Glutamatergic neuron (in vitro differentiated cells): ENCODE measurements around the gene ARHGEF28. TPM values are rescaled to one million over a fixed set of nuclear protein-coding genes. Genes with fewer than 3 reads are reported as not detected.
A peak's percentile ranks its signal among the peaks of the same experiment; 100 is the strongest.

ENCODE experiments used
- DNase-seq: peaks from one replicate; pipeline ENCODE4 v3.0.0; 2022
- H3K27ac Mint-ChIP-seq: one replicate; pipeline ENCODE4 v1.8.0; 2020; ENCODE audit warnings: mild to moderate bottlenecking, mixed read lengths, inconsistent platforms; ENCODE audit not compliant: unreplicated experiment
- H3K27me3 Mint-ChIP-seq: one replicate; pipeline ENCODE4 v1.8.0; 2020; ENCODE audit warnings: mild to moderate bottlenecking, moderate library complexity, mixed read lengths, inconsistent platforms; ENCODE audit not compliant: unreplicated experiment
- H3K36me3 Mint-ChIP-seq: one replicate; pipeline ENCODE4 v1.8.0; 2020; ENCODE audit warnings: mild to moderate bottlenecking, mixed read lengths, inconsistent platforms; ENCODE audit not compliant: unreplicated experiment
- H3K4me1 Mint-ChIP-seq: one replicate; pipeline ENCODE4 v1.8.0; 2020; ENCODE audit warnings: mild to moderate bottlenecking, low read depth, mixed read lengths, inconsistent platforms; ENCODE audit not compliant: unreplicated experiment
- H3K4me3 Mint-ChIP-seq: one replicate; pipeline ENCODE4 v1.8.0; 2020; ENCODE audit warnings: mild to moderate bottlenecking, mixed read lengths, inconsistent platforms; ENCODE audit not compliant: unreplicated experiment
- H3K9me3 Mint-ChIP-seq: one replicate; pipeline ENCODE4 v1.8.0; 2020; ENCODE audit warnings: mild to moderate bottlenecking, moderate library complexity, mixed read lengths, inconsistent platforms; ENCODE audit not compliant: unreplicated experiment
- CTCF ChIP-seq: fragments of 200-600 bp; sonication (generic); IDR thresholded peaks from one replicate; pipeline ENCODE4 v1.5.0; 2021; ENCODE audit not compliant: partially characterized antibody, unreplicated experiment
- total RNA-seq: library from RNA; stranded (reverse); fragmentation: NEBNext Ultra II Directional; extraction: Animal tissue kit (Norgen Biotek cat#: 25700); gene quantifications from one replicate; pipeline ENCODE4 v1.2.1, GENCODE V29; 2021; ENCODE audit not compliant: unreplicated experiment

The ARHGEF28 gene
- total RNA-seq, 1 donor from 2014 or later, result 0.47 TPM

- Mint-ChIP-seq H3K9me3 (no peaks in the 10 kb centered on the region), H3K36me3 (no peaks in the 10 kb centered on the region), H3K4me3 (no peak overlapping the region), H3K27ac (no peak overlapping the region), H3K4me1 (peaks cover 4% of the 10 kb centered on the region), H3K27me3 (no peaks in the 10 kb centered on the region)
- no peak for TF ChIP-seq CTCF
- DNase-seq, result no peak
These were observed 165.4 kb downstream of the ARHGEF28 start for GRCh38 chr5:73791389-73791788.

GRCh38 chr5:73792687-73793320, 166.8 kb downstream of the ARHGEF28 start:
- no peaks in the 10 kb centered on the region for H3K9me3 Mint-ChIP-seq
- no peak overlapping the region for H3K4me3 Mint-ChIP-seq
- TF ChIP-seq CTCF, result peak; percentile 88
- H3K36me3 Mint-ChIP-seq, result no peaks in the 10 kb centered on the region
- peak; percentile 83 for DNase-seq
- H3K27ac Mint-ChIP-seq, result no peak overlapping the region
- peaks cover 11% of the 10 kb centered on the region for H3K4me1 Mint-ChIP-seq
- H3K27me3 Mint-ChIP-seq, result no peaks in the 10 kb centered on the region

GRCh38 chr5:73793911-73794310, 167.9 kb downstream of the ARHGEF28 start:
- no peak for DNase-seq
- Mint-ChIP-seq H3K27ac (no peak overlapping the region), H3K4me1 (peaks cover 11% of the 10 kb centered on the region), H3K9me3 (no peaks in the 10 kb centered on the region), H3K27me3 (no peaks in the 10 kb centered on the region), H3K4me3 (no peak overlapping the region), H3K36me3 (no peaks in the 10 kb centered on the region)
- TF ChIP-seq CTCF, result no peak

- H3K36me3 Mint-ChIP-seq, result no peaks in the 10 kb centered on the region
- no peak for TF ChIP-seq CTCF
- peak overlapping the region; percentile 10 for H3K27ac Mint-ChIP-seq
- H3K27me3 Mint-ChIP-seq, result peaks cover 2% of the 10 kb centered on the region
- no peak for DNase-seq
- peaks cover 11% of the 10 kb centered on the region for H3K4me1 Mint-ChIP-seq
- H3K4me3 Mint-ChIP-seq, result no peak overlapping the region
- no peaks in the 10 kb centered on the region for H3K9me3 Mint-ChIP-seq
These were observed 170.5 kb downstream of the ARHGEF28 start for GRCh38 chr5:73796164-73797131.

GRCh38 chr5:73797132-73797510, 171.1 kb downstream of the ARHGEF28 start:
- Mint-ChIP-seq H3K27ac (peak overlapping the region; percentile 10), H3K4me3 (no peak overlapping the region), H3K4me1 (peaks cover 11% of the 10 kb centered on the region), H3K27me3 (peaks cover 2% of the 10 kb centered on the region), H3K36me3 (no peaks in the 10 kb centered on the region), H3K9me3 (no peaks in the 10 kb centered on the region)
- DNase-seq, result no peak
- no peak for TF ChIP-seq CTCF
